Pancreas (tissue), 10 donors: ENCODE results near the gene MAPT. TPM values are rescaled to one million over a fixed set of nuclear protein-coding genes. Genes with fewer than 3 reads are reported as not detected.

Experiments used
- ATAC-seq, 4 donors: fragments of 200-7000 bp; cut with Tn5 transposase; one replicate each; pipeline versions ENCODE4 v1.8.0 to v1.9.1; 2020; ENCODE audit warnings: mild to moderate bottlenecking in 4 of 4, moderate library complexity in 4 of 4
- DNase-seq, 6 donors: peaks; one replicate each; pipeline ENCODE4 v3.0.0-alpha.2; 2020
- FAIRE-seq: peaks from 2 replicates; lab custom pipeline; 2012; peaks lifted over from hg19 to GRCh38; lab: Jason Lieb, UNC
- H3K27ac ChIP-seq, 4 donors: fragments of 200-600 bp; sonication (generic); 1 replicate in 3 of 4; 2 replicates in 1 of 4; pipeline versions ENCODE4 v1.5.0 to v1.8.0; 2020
- H3K27me3 ChIP-seq, 4 donors: fragments of 200-600 bp; one replicate each; pipeline ENCODE4 v1.8.0; 2021
- H3K36me3 ChIP-seq, 3 donors: fragments of 200-600 bp; sonication (generic) in 1 of 3; one replicate each; pipeline versions ENCODE4 v1.5.0 to v1.8.0; 2020 to 2021
- H3K4me1 ChIP-seq, 3 donors: fragments of 200-600 bp; one replicate each; pipeline ENCODE4 v1.8.0; 2021
- H3K4me3 ChIP-seq, 4 donors: fragments of 200-600 bp; sonication (generic) in 2 of 4; one replicate each; pipeline versions ENCODE4 v1.5.0 to v1.8.0; 2020 to 2021
- H3K9me3 ChIP-seq, 4 donors: fragments of 200-600 bp; one replicate each; pipeline ENCODE4 v1.8.0; 2021
- WGBS, 2 donors: extraction: QIAGEN DNeasy Blood & Tissue Kit; methylation state at CpG; one replicate each; pipeline ENCODE4 v1.1.7; 2013; 5-methylcytosine and 5-hydroxymethylcytosine counted together
- intact Hi-C, 3 donors: fragments of 100-400 bp; cut with DNase I; formaldehyde crosslinking; loops; one replicate each; pipeline versions ENCODE4 v1.11.1 to v1.14.2; 2022
- polyA plus RNA-seq, 2 donors: library from polyadenylated mRNA; stranded (reverse); fragments of 200-250 nt; gene quantifications; one replicate each; pipeline ENCODE4 v1.2.3, GENCODE V29; 2013
- total RNA-seq, 6 donors: library from RNA; stranded (reverse); fragmentation: NEBNext Ultra II Directional in 4 of 6; extraction: Animal tissue kit (Norgen Biotek cat#: 25700) in 4 of 6; gene quantifications; one replicate each; pipeline versions ENCODE4 v1.2.1 to v1.2.4, GENCODE V29; 2021 to 2023
- TF ChIP-seq, protein P1 (sequence below), 4 donors: fragments of 200-600 bp; sonication (generic) in 3 of 4; IDR thresholded peaks; one replicate each; pipeline versions ENCODE4 v1.5.0 to v1.8.0; 2021; ENCODE audit warnings: antibody characterized with exemption in 4 of 4
- donor health status: healthy with polysubstance abuse.
- donor health status: DM: no; HTN: no; CAD: no; lungs with moderate emphysema.
- donor health status: DM: no; HTN: no; CAD: no.
- donor health status: control.
- donor health status: control.
- donor health status: Bipolar disorder and iron deficiency.
- donor health status: DM: yes; HTN: yes; CAD: no.
- donor health status: DM: no; HTN: no; CAD: no.
- donor health status: DM: no; HTN: no; CAD: no.
- donor health status: DM: yes; HTN: yes; CAD: no.

MAPT gene
- total and polyA plus RNA-seq, 8 donors = 1.1 to 3.2 (median 1.7) TPM

DNA sequence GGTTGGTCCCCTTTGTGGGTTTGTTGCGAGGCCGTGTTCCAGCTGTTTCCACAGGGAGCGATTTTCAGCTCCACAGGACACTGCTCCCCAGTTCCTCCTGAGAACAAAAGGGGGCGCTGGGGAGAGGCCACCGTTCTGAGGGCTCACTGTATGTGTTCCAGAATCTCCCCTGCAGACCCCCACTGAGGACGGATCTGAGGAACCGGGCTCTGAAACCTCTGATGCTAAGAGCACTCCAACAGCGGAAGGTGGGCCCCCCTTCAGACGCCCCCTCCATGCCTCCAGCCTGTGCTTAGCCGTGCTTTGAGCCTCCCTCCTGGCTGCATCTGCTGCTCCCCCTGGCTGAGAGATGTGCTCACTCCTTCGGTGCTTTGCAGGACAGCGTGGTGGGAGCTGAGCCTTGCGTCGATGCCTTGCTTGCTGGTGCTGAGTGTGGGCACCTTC lies 77.4 kb downstream of the MAPT start:
- WGBS, 2 donors = 59 to 61% methylated on average over 14 of the region's 14 CpGs
- no peaks in the 10 kb centered on the region for H3K27me3 ChIP-seq
- no peaks in the 10 kb centered on the region for H3K9me3 ChIP-seq
- intact Hi-C loops = no loop called here
- H3K27ac ChIP-seq = no peak overlapping the region
- DNase-seq = no peak
- no peak for FAIRE-seq
- no peak overlapping the region for H3K4me3 ChIP-seq
- TF ChIP-seq, protein P1, sequence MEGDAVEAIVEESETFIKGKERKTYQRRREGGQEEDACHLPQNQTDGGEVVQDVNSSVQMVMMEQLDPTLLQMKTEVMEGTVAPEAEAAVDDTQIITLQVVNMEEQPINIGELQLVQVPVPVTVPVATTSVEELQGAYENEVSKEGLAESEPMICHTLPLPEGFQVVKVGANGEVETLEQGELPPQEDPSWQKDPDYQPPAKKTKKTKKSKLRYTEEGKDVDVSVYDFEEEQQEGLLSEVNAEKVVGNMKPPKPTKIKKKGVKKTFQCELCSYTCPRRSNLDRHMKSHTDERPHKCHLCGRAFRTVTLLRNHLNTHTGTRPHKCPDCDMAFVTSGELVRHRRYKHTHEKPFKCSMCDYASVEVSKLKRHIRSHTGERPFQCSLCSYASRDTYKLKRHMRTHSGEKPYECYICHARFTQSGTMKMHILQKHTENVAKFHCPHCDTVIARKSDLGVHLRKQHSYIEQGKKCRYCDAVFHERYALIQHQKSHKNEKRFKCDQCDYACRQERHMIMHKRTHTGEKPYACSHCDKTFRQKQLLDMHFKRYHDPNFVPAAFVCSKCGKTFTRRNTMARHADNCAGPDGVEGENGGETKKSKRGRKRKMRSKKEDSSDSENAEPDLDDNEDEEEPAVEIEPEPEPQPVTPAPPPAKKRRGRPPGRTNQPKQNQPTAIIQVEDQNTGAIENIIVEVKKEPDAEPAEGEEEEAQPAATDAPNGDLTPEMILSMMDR (IDR thresholded peaks at IDR 0.05) = no peak
- H3K36me3 ChIP-seq = no peaks in the 10 kb centered on the region
- peaks cover 0 to 4% (median 0%) of the 10 kb centered on the region in 3 donors for H3K4me1 ChIP-seq
- no peak for ATAC-seq

DNA sequence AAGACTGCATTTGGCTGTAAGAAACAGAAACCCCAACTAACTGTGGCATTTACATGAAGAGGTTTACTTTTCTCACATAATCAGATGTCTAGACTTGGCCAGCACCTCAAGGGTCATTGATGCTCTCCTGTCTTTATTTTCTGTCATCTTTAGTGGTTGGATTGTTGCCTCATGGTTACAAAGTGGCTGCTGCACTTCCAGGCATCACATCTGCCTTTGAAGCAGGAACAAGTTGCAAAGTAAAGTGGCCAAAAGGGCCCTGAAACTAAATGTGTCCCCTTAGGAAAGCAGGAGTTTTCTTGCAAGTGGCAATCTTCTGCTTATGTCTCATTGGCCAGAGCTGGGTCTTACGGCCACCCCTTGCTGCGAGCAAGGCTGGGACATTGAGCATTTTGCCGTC lies 78.2 kb downstream of the MAPT start:
- H3K4me3 ChIP-seq = no peak overlapping the region
- H3K27me3 ChIP-seq = no peaks in the 10 kb centered on the region
- FAIRE-seq (no peak), DNase-seq (no peak), ATAC-seq (no peak)
- H3K4me1 ChIP-seq = peaks cover 0 to 4% (median 0%) of the 10 kb centered on the region in 3 donors
- 92 to 94% methylated on average over 3 of the region's 3 CpGs for whole genome bisulfite sequencing, 2 donors
- H3K27ac ChIP-seq = no peak overlapping the region
- TF ChIP-seq, protein P1 (IDR thresholded peaks at IDR 0.05) = no peak
- H3K9me3 ChIP-seq = no peaks in the 10 kb centered on the region
- no peaks in the 10 kb centered on the region for H3K36me3 ChIP-seq
- intact Hi-C loops = no loop called here

DNA sequence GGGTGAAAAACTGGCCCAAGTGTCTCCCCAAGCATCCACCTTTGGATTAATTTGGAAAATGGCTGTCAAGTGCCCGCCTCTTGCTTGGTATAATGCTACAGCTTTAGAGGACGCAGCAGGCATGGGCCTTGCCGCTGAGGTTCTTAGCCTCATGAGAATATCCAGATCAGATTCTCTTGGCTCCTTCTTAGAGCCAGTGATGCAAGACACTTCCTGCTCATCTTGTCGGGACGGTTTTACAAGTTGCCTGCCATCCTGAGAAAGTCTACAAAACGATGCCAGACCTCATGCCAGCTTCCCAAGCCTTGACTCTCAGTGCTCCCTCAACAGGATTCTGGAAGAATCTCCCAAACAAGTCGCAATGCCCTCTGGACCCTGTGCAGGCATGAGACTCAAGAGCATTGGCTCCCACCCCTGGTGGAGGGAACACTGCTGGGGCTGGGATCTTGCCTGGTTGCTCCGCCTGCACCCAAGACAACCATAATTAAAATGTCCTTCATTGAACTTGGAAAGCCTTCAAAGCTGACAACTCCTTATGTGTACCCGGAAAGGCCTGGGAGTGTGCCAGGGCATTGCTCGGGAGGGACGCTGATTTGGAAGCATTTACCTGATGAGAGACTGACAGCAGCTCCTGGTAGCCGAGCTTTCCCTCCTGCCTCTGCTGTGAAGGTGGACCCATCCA lies 78.9 kb downstream of the MAPT start:
- FAIRE-seq (no peak), DNase-seq (peak in 2 of 6 donors; percentile 31), ATAC-seq (peak in 3 of 4 donors; percentile 38 to 67 (median 51))
- Histone ChIP-seq H3K9me3 (no peaks in the 10 kb centered on the region), H3K4me1 (peaks cover 0 to 4% (median 0%) of the 10 kb centered on the region in 3 donors), H3K27ac (no peak overlapping the region), H3K4me3 (no peak overlapping the region), H3K27me3 (no peaks in the 10 kb centered on the region), H3K36me3 (no peaks in the 10 kb centered on the region)
- intact Hi-C loops = no loop called here
- TF ChIP-seq, protein P1 (IDR thresholded peaks at IDR 0.05) = no peak
- 53 to 59% methylated on average over 12 of the region's 12 CpGs for WGBS, 2 donors

DNA sequence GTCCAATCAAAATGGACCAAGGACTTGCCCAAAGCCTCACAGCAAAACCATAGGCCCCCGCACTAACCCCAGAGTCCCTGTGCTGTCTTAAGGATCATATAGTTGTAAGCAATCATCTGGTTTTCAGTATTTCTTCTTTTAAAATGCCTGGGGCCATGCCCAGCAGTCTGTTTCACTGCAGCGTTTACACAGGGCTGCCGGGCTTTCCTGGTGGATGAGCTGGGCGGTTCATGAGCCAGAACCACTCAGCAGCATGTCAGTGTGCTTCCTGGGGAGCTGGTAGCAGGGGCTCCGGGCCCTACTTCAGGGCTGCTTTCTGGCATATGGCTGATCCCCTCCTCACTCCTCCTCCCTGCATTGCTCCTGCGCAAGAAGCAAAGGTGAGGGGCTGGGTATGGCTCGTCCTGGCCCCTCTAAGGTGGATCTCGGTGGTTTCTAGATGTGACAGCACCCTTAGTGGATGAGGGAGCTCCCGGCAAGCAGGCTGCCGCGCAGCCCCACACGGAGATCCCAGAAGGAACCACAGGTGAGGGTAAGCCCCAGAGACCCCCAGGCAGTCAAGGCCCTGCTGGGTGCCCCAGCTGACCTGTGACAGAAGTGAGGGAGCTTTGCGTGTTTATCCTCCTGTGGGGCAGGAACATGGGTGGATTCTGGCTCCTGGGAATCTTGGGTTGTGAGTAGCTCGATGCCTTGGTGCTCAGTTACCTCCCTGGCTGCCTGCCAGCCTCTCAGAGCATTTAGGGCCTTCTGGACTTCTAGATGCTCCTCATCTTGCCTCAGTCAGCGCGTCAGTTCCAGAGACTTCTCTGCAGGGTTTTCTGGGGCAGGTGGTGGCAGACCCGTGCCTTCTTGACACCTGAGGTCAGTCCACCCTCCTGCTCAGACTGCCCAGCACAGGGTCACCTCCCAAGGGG lies 79.8 kb downstream of the MAPT start:
- intact Hi-C loops = no loop called here
- no peak overlapping the region for H3K27ac ChIP-seq
- ATAC-seq (peak in 1 of 4 donors; percentile 21), DNase-seq (no peak), FAIRE-seq (no peak)
- no peak overlapping the region for H3K4me3 ChIP-seq
- H3K9me3 ChIP-seq = no peaks in the 10 kb centered on the region
- H3K36me3 ChIP-seq = no peaks in the 10 kb centered on the region
- peaks cover 0 to 4% (median 0%) of the 10 kb centered on the region in 3 donors for H3K4me1 ChIP-seq
- TF ChIP-seq, protein P1 (IDR thresholded peaks at IDR 0.05) = no peak
- 84% methylated on average over 17 of the region's 17 CpGs for WGBS, 2 donors
- H3K27me3 ChIP-seq = no peaks in the 10 kb centered on the region
